Right atrium auricular region (tissue), 2 donors: ENCODE measurements around the gene SEMA4A. TPM values are rescaled to one million over a fixed set of nuclear protein-coding genes. Genes with fewer than 3 reads are reported as not detected.
"Not testable (repeated sequence)": the region's sequence is repeated elsewhere in the genome, so short reads cannot be mapped to it uniquely, and the experiment has no call there.

Experiments used
- DNase-seq: peaks from one replicate; pipeline ENCODE4 v3.0.0-alpha.2; 2019; ENCODE audit warnings: low spot score
- H3K27ac ChIP-seq, 2 donors: fragments of 200-600 bp; sonication (generic); 1 replicate in 1 of 2; 2 replicates in 1 of 2; pipeline ENCODE4 v1.5.1; 2016 to 2019
- H3K27me3 ChIP-seq, 2 donors: fragments of 200-600 bp; sonication (generic); one replicate each; pipeline versions ENCODE4 v1.5.1 to v1.6.0; 2017 to 2019
- H3K36me3 ChIP-seq: fragments of 200-600 bp; sonication (generic); one replicate; pipeline ENCODE4 v1.5.1; 2016
- H3K4me1 ChIP-seq, 2 donors: fragments of 200-600 bp; sonication (generic); one replicate each; pipeline versions ENCODE4 v1.5.1 to v1.6.0; 2017 to 2019
- H3K4me3 ChIP-seq, 2 donors: fragments of 200-600 bp; sonication (generic); 1 replicate in 1 of 2; 2 replicates in 1 of 2; pipeline ENCODE4 v1.5.1; 2017 to 2019; ENCODE audit warnings: mild to moderate bottlenecking in 1 of 2, moderate library complexity in 1 of 2
- H3K9me3 ChIP-seq, 2 donors: fragments of 200-600 bp; sonication (generic); one replicate each; pipeline ENCODE4 v1.5.1; 2019
- total RNA-seq, 2 donors: library from RNA; depleted of rRNA; stranded (reverse); fragments of >200 nt; gene quantifications; one replicate each; pipeline ENCODE4 v1.1.0, GENCODE V29; 2016
- TF ChIP-seq, protein P1 (sequence below), 2 donors: fragments of 200-600 bp; sonication (generic); IDR thresholded peaks; one replicate each; pipeline ENCODE4 v1.5.1; 2019; ENCODE audit warnings: antibody characterized with exemption in 2 of 2

The SEMA4A gene
- total RNA-seq, 2 donors from 2014 or later: 2.0 to 4.2 TPM

DNA sequence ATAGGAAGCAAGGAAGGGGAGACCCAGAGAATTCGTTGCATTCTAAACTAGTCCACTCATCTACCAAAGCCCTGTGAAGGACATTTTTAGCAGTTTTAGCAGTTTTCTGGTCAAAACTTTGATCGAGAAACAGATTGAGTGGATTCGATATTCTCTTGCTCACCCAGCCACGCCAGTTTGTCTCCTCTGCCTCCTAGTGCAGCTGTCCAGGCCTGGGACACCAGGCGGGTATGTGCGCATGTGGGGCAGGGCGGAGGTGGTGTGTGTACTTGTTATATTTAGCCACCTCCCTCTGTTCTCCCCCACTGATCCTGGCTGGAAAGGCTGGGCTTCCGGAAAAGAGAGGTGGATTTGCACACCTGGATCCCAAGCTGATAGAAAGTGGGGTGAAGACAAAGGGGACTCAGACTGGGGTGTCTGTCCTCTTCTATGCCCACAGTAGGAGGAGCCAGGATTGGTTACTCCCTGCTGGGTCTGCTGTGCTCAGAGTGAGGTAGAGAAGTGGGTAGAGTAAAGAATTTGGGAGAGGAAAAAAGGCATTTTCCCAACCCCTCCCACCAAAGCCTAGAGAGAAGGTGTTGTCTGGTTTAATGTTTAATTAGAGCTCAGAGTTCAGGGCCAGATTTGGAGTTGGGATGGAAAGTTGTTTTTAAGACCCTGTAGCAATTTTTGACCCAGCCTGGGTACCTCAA is 35.1 kb upstream of the SEMA4A start:
- Histone ChIP-seq H3K4me3 (peak overlapping the region; percentile 89 to 97), H3K36me3 (peaks cover 5% of the 10 kb centered on the region), H3K9me3 (no peaks in the 10 kb centered on the region), H3K27ac (peak overlapping the region; percentile 97 to 100), H3K4me1 (peaks cover 0 to 82% of the 10 kb centered on the region in 2 donors), H3K27me3 (no peaks in the 10 kb centered on the region)
- DNase-seq: peak; percentile 73
- TF ChIP-seq, protein P1, sequence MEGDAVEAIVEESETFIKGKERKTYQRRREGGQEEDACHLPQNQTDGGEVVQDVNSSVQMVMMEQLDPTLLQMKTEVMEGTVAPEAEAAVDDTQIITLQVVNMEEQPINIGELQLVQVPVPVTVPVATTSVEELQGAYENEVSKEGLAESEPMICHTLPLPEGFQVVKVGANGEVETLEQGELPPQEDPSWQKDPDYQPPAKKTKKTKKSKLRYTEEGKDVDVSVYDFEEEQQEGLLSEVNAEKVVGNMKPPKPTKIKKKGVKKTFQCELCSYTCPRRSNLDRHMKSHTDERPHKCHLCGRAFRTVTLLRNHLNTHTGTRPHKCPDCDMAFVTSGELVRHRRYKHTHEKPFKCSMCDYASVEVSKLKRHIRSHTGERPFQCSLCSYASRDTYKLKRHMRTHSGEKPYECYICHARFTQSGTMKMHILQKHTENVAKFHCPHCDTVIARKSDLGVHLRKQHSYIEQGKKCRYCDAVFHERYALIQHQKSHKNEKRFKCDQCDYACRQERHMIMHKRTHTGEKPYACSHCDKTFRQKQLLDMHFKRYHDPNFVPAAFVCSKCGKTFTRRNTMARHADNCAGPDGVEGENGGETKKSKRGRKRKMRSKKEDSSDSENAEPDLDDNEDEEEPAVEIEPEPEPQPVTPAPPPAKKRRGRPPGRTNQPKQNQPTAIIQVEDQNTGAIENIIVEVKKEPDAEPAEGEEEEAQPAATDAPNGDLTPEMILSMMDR (IDR thresholded peaks at IDR 0.05): peak in 1 of 2 donors; percentile 13

GRCh38 chr1:156119503-156120209 is 33.7 kb upstream of the SEMA4A start:
- peak; percentile 80 for DNase-seq
- peak overlapping the region in 1 of 2 donors; percentile 89 for H3K4me3 ChIP-seq
- TF ChIP-seq, protein P1 (IDR thresholded peaks at IDR 0.05): no peak
- peaks cover 5% of the 10 kb centered on the region for H3K36me3 ChIP-seq
- no peaks in the 10 kb centered on the region for H3K27me3 ChIP-seq
- peak overlapping the region; percentile 97 to 100 for H3K27ac ChIP-seq
- no peaks in the 10 kb centered on the region for H3K9me3 ChIP-seq
- peaks cover 0 to 84% of the 10 kb centered on the region in 2 donors for H3K4me1 ChIP-seq

GRCh38 chr1:156120318-156120717 is 33.1 kb upstream of the SEMA4A start:
- Histone ChIP-seq H3K27ac (peak overlapping the region; percentile 97 to 100), H3K36me3 (no peaks in the 10 kb centered on the region), H3K4me3 (peak overlapping the region in 1 of 2 donors; percentile 89), H3K9me3 (no peaks in the 10 kb centered on the region), H3K27me3 (no peaks in the 10 kb centered on the region), H3K4me1 (peaks cover 0 to 90% of the 10 kb centered on the region in 2 donors)
- DNase-seq: no peak
- TF ChIP-seq, protein P1 (IDR thresholded peaks at IDR 0.05): no peak

GRCh38 chr1:156121005-156121404 is 32.4 kb upstream of the SEMA4A start:
- H3K27ac ChIP-seq: peak overlapping the region; percentile 97 to 100
- peaks cover 0 to 97% of the 10 kb centered on the region in 2 donors for H3K4me1 ChIP-seq
- H3K27me3 ChIP-seq, DNase-seq, H3K9me3 ChIP-seq, H3K36me3 ChIP-seq: not testable (repeated sequence)
- H3K4me3 ChIP-seq: peak overlapping the region in 1 of 2 donors; percentile 89

GRCh38 chr1:156121457-156121856 is 31.9 kb upstream of the SEMA4A start:
- H3K9me3 ChIP-seq: no peaks in the 10 kb centered on the region
- TF ChIP-seq, protein P1 (IDR thresholded peaks at IDR 0.05): no peak
- no peaks in the 10 kb centered on the region for H3K36me3 ChIP-seq
- DNase-seq: no peak
- H3K27me3 ChIP-seq: no peaks in the 10 kb centered on the region
- H3K27ac ChIP-seq: peak overlapping the region; percentile 97 to 100
- H3K4me1 ChIP-seq: peaks cover 0 to 100% of the 10 kb centered on the region in 2 donors
- H3K4me3 ChIP-seq: peak overlapping the region; percentile 27 to 41

DNA sequence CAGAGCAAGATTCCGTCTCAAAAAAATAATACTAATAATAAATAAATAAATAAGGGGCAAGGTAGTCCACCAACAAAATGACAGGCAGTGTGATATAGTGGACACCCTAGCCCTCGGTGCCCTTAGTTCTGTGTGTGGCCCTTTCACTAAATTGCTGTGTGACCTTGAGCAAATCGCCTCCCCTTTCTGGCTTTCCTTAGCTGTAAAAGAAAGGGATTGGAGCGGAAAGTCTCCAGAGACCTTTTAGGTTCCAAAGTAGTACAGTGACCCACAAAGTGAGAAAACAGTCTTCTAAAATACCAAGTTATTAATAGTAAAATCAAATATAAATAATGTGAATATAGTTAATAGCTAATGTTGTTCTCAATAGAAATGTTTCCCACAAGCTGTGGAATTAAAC is 31.3 kb upstream of the SEMA4A start:
- no peak for DNase-seq
- peaks cover 0 to 100% of the 10 kb centered on the region in 2 donors for H3K4me1 ChIP-seq
- H3K9me3 ChIP-seq: no peaks in the 10 kb centered on the region

More for the DNA sequence above, 31.3 kb upstream of the SEMA4A start:
- H3K27ac ChIP-seq: peak overlapping the region; percentile 97 to 100
- no peaks in the 10 kb centered on the region for H3K27me3 ChIP-seq
- peak overlapping the region; percentile 27 to 41 for H3K4me3 ChIP-seq
- TF ChIP-seq, protein P1 (IDR thresholded peaks at IDR 0.05): no peak
- H3K36me3 ChIP-seq: no peaks in the 10 kb centered on the region
